DOHH2 (cell line): ENCODE measurements around the gene SLC2A9.

Experiments
- CTCF ChIP-seq: fragments of 200-600 bp; sonication (generic); IDR thresholded peaks from one replicate; pipeline ENCODE4 v1.5.1; 2014; ENCODE audit warnings: antibody characterized with exemption, mild to moderate bottlenecking, low read depth, low read length; ENCODE audit not compliant: poor library complexity, severe bottlenecking
- EZH2phosphoT487 ChIP-seq: fragments of 200-600 bp; sonication (generic); IDR thresholded peaks from 2 replicates; pipeline ENCODE4 v1.6.1; 2017; ENCODE audit warnings: borderline replicate concordance, mild to moderate bottlenecking, antibody characterized with exemption, low read length, moderate library complexity, mixed read lengths

- TF ChIP-seq CTCF = no peak
- no peak for TF ChIP-seq EZH2phosphoT487
Measured at GRCh38 chr4:9971711-9972110, 49.6 kb downstream of the SLC2A9 start.
